C1 segment of cervical spinal cord (tissue), 14 donors: ENCODE measurements around the gene MCEMP1.
A peak's percentile ranks its signal among the peaks of the same experiment; 100 is the strongest.

Experiments
- DNase-seq, 14 donors: peaks; one replicate each; lab custom pipeline; 2025; lab: John Stamatoyannopoulos, UW

The MCEMP1 gene

GRCh38 chr19:7697721-7698287 lies 20.9 kb downstream of the MCEMP1 start:
- no peak for DNase-seq

GRCh38 chr19:7698583-7698982 lies 21.7 kb downstream of the MCEMP1 start:
- DNase-seq: no peak

GRCh38 chr19:7699003-7699402 lies 22.1 kb downstream of the MCEMP1 start:
- DNase-seq: no peak

- DNase-seq: no peak
These were observed 22.8 kb downstream of the MCEMP1 start for GRCh38 chr19:7699417-7700401.

GRCh38 chr19:7701049-7701653 lies 24.3 kb downstream of the MCEMP1 start:
- DNase-seq: no peak

- no peak for DNase-seq
These were observed 25.0 kb downstream of the MCEMP1 start, which contains the start of gene FCER2 for GRCh38 chr19:7701654-7702457. Gene FCER2 (minus strand): TSS chr19:7702131. CDS start chr19:7699760, 2,371 bp downstream.

GRCh38 chr19:7703332-7703731 lies 26.4 kb downstream of the MCEMP1 start:
- DNase-seq: no peak

GRCh38 chr19:7704280-7705060 lies 27.6 kb downstream of the MCEMP1 start:
- no peak for DNase-seq

- peak in 4 of 14 donors; percentile 1 to 11 (median 1) for DNase-seq
These were observed 28.7 kb downstream of the MCEMP1 start for GRCh38 chr19:7705387-7706187.

- no peak for DNase-seq
These were observed 29.5 kb downstream of the MCEMP1 start for GRCh38 chr19:7706188-7706954.

- DNase-seq: no peak
These were observed 30.1 kb downstream of the MCEMP1 start for GRCh38 chr19:7706955-7707456.

- DNase-seq: no peak
These were observed 33.1 kb downstream of the MCEMP1 start for GRCh38 chr19:7709932-7710460.

GRCh38 chr19:7710616-7711015 lies 33.7 kb downstream of the MCEMP1 start:
- no peak for DNase-seq

- peak in 1 of 14 donors; percentile 81 for DNase-seq
These were observed 38.8 kb downstream of the MCEMP1 start for GRCh38 chr19:7715671-7716070.

GRCh38 chr19:7716762-7717161 lies 39.9 kb downstream of the MCEMP1 start:
- DNase-seq: no peak

GRCh38 chr19:7718668-7719067 lies 41.8 kb downstream of the MCEMP1 start:
- no peak for DNase-seq

- DNase-seq: no peak
These were observed 43.5 kb downstream of the MCEMP1 start for GRCh38 chr19:7720351-7720750.

- peak in 1 of 14 donors; percentile 88 for DNase-seq
These were observed 45.4 kb downstream of the MCEMP1 start for GRCh38 chr19:7722231-7722651.

- no peak for DNase-seq
These were observed 48.9 kb downstream of the MCEMP1 start for GRCh38 chr19:7725791-7726190.
